ENCODE results near the gene BSN. TPM values are rescaled to one million over a fixed set of nuclear protein-coding genes. Genes with fewer than 3 reads are reported as not detected.

Gene BSN
- total RNA-seq: under 1 TPM; 0.22 to 0.23 TPM
- under 1 TPM in 1 of 3 donors, not detected in 2; 0.19 TPM for polyA plus RNA-seq
- 0.98 to 2.1 (median 1.2) reads per million in 6 experiments for total RNA-seq

GRCh38 chr3:49553692-49554632 is at the start of gene BSN:
Gene BSN (plus strand): TSS chr3:49554477. CDS start chr3:49554603, 126 bp downstream.
- peaks cover 5 to 27% (median 16%) of the 10 kb centered on the region in 4 donors for H3K4me1 Mint-ChIP-seq
- H3K27me3 Mint-ChIP-seq: peaks cover 2 to 30% (median 10%) of the 10 kb centered on the region in 5 donors
- H3K9me3 Mint-ChIP-seq: no peaks in the 10 kb centered on the region
- peak within 1 kb of the TSS; percentile 23 to 94 (median 89) for H3K27ac Mint-ChIP-seq
- H3K4me3 Mint-ChIP-seq: peak within 1 kb of the TSS; percentile 85 to 94 (median 90)
- DNase-seq: peak; percentile 89 to 96 (median 93)
- peak; percentile 79 to 85 for ATAC-seq
- POLR2A ChIA-PET: interaction anchor here (0.5 to 1.1 kb wide), 7 partner anchors 13 to 460 kb away, joined by 3 to 7 read pairs (median 3); partner anchors contain the start of genes QRICH1 and USP4
- H3K36me3 Mint-ChIP-seq: peaks cover 0 to 3% (median 0%) of the 10 kb centered on the region in 3 donors

- Mint-ChIP-seq H3K4me3 (no peak overlapping the region), H3K27me3 (no peaks in the 10 kb centered on the region), H3K4me1 (peaks cover 11 to 20% (median 15%) of the 10 kb centered on the region in 4 donors), H3K9me3 (no peaks in the 10 kb centered on the region), H3K27ac (no peak overlapping the region), H3K36me3 (peaks cover 0 to 31% (median 15%) of the 10 kb centered on the region in 3 donors)
- POLR2A ChIA-PET: interaction anchor here (0.7 kb wide), 1 partner anchor 47 kb away, joined by 3 read pairs; no protein-coding TSS in a partner anchor
- DNase-seq (no peak), ATAC-seq (no peak)
Observed at GRCh38 chr3:49506906-49507305, 47.4 kb upstream of the BSN start.

- DNase-seq (no peak), ATAC-seq (no peak)
- peaks cover 0 to 36% (median 12%) of the 10 kb centered on the region in 3 donors for H3K36me3 Mint-ChIP-seq
- H3K4me3 Mint-ChIP-seq: no peak overlapping the region
- peak overlapping the region in 2 of 10 donors; percentile 7 to 57 for H3K27ac Mint-ChIP-seq
- no peaks in the 10 kb centered on the region for H3K9me3 Mint-ChIP-seq
- H3K27me3 Mint-ChIP-seq: no peaks in the 10 kb centered on the region
- H3K4me1 Mint-ChIP-seq: peaks cover 2 to 15% (median 5%) of the 10 kb centered on the region in 4 donors
- POLR2A ChIA-PET: no interaction called here
Observed at GRCh38 chr3:49509028-49509561, 45.2 kb upstream of the BSN start.

GRCh38 chr3:49511639-49512038 is 42.6 kb upstream of the BSN start:
- H3K27ac Mint-ChIP-seq: no peak overlapping the region
- H3K36me3 Mint-ChIP-seq: peaks cover 0 to 60% (median 20%) of the 10 kb centered on the region in 3 donors
- no peaks in the 10 kb centered on the region for H3K27me3 Mint-ChIP-seq
- DNase-seq (no peak), ATAC-seq (no peak)
- no peaks in the 10 kb centered on the region for H3K9me3 Mint-ChIP-seq
- peaks cover 5 to 12% (median 9%) of the 10 kb centered on the region in 4 donors for H3K4me1 Mint-ChIP-seq
- POLR2A ChIA-PET: interaction anchor here (0.7 kb wide), 1 partner anchor 117 kb away, joined by 4 read pairs; no protein-coding TSS in a partner anchor
- no peak overlapping the region for H3K4me3 Mint-ChIP-seq

GRCh38 chr3:49512781-49513355 is 41.4 kb upstream of the BSN start:
- no peak for ATAC-seq
- no peak for DNase-seq
- H3K36me3 Mint-ChIP-seq: peaks cover 0 to 70% (median 20%) of the 10 kb centered on the region in 3 donors
- no peaks in the 10 kb centered on the region for H3K27me3 Mint-ChIP-seq
- no peaks in the 10 kb centered on the region for H3K9me3 Mint-ChIP-seq
- peak overlapping the region in 1 of 10 donors; percentile 22 for H3K27ac Mint-ChIP-seq
- H3K4me1 Mint-ChIP-seq: peaks cover 5 to 13% (median 12%) of the 10 kb centered on the region in 4 donors
- POLR2A ChIA-PET: no interaction called here
- no peak overlapping the region for H3K4me3 Mint-ChIP-seq

- no peak overlapping the region for H3K27ac Mint-ChIP-seq
- POLR2A ChIA-PET: no interaction called here
Observed at GRCh38 chr3:49513494-49514124, 40.7 kb upstream of the BSN start.

GRCh38 chr3:49518016-49518415 is 36.3 kb upstream of the BSN start:
- H3K4me1 Mint-ChIP-seq: peaks cover 17 to 28% (median 22%) of the 10 kb centered on the region in 4 donors
- ATAC-seq (no peak), DNase-seq (no peak)
- no peak overlapping the region for H3K4me3 Mint-ChIP-seq
- H3K27me3 Mint-ChIP-seq: no peaks in the 10 kb centered on the region
- POLR2A ChIA-PET: no interaction called here
- peak overlapping the region in 2 of 10 donors; percentile 39 to 71 for H3K27ac Mint-ChIP-seq
- H3K9me3 Mint-ChIP-seq: no peaks in the 10 kb centered on the region
- peaks cover 0 to 73% (median 8%) of the 10 kb centered on the region in 3 donors for H3K36me3 Mint-ChIP-seq

More at GRCh38 chr3:49513494-49514124, 40.7 kb upstream of the BSN start:
- Mint-ChIP-seq H3K4me1 (peaks cover 6 to 15% (median 14%) of the 10 kb centered on the region in 4 donors), H3K9me3 (no peaks in the 10 kb centered on the region), H3K36me3 (peaks cover 0 to 77% (median 20%) of the 10 kb centered on the region in 3 donors), H3K27me3 (no peaks in the 10 kb centered on the region), H3K4me3 (no peak overlapping the region)
- no peak for ATAC-seq
- no peak for DNase-seq

GRCh38 chr3:49518441-49518840 is 35.8 kb upstream of the BSN start:
- Mint-ChIP-seq H3K36me3 (peaks cover 0 to 69% (median 8%) of the 10 kb centered on the region in 3 donors), H3K9me3 (no peaks in the 10 kb centered on the region), H3K27ac (peak overlapping the region in 2 of 10 donors; percentile 71 to 75), H3K27me3 (no peaks in the 10 kb centered on the region), H3K4me3 (no peak overlapping the region), H3K4me1 (peaks cover 19 to 32% (median 22%) of the 10 kb centered on the region in 4 donors)
- POLR2A ChIA-PET: no interaction called here
- DNase-seq (no peak), ATAC-seq (no peak)

GRCh38 chr3:49519296-49519695 is 35.0 kb upstream of the BSN start:
- peak overlapping the region in 3 of 10 donors; percentile 19 to 66 (median 65) for H3K27ac Mint-ChIP-seq
- POLR2A ChIA-PET: no interaction called here
- H3K4me1 Mint-ChIP-seq: peaks cover 19 to 31% (median 22%) of the 10 kb centered on the region in 4 donors
- no peaks in the 10 kb centered on the region for H3K27me3 Mint-ChIP-seq
- H3K9me3 Mint-ChIP-seq: no peaks in the 10 kb centered on the region
- peaks cover 0 to 64% (median 7%) of the 10 kb centered on the region in 3 donors for H3K36me3 Mint-ChIP-seq
- no peak for ATAC-seq
- no peak for DNase-seq
- H3K4me3 Mint-ChIP-seq: no peak overlapping the region

GRCh38 chr3:49519916-49520385 is 34.3 kb upstream of the BSN start:
- Mint-ChIP-seq H3K27ac (peak overlapping the region in 2 of 10 donors; percentile 19 to 37), H3K4me1 (peaks cover 19 to 31% (median 22%) of the 10 kb centered on the region in 4 donors), H3K36me3 (peaks cover 0 to 57% (median 7%) of the 10 kb centered on the region in 3 donors), H3K4me3 (no peak overlapping the region), H3K27me3 (no peaks in the 10 kb centered on the region), H3K9me3 (no peaks in the 10 kb centered on the region)
- ATAC-seq (no peak), DNase-seq (no peak)
- POLR2A ChIA-PET: no interaction called here

GRCh38 chr3:49523756-49524747 is 30.2 kb upstream of the BSN start:
- Mint-ChIP-seq H3K36me3 (peaks cover 0 to 28% (median 0%) of the 10 kb centered on the region in 3 donors), H3K4me3 (no peak overlapping the region), H3K27me3 (no peaks in the 10 kb centered on the region), H3K9me3 (no peaks in the 10 kb centered on the region), H3K4me1 (peaks cover 7 to 19% (median 10%) of the 10 kb centered on the region in 4 donors), H3K27ac (peak overlapping the region in 4 of 10 donors; percentile 15 to 43 (median 30))
- ATAC-seq: no peak
- POLR2A ChIA-PET: no interaction called here
- DNase-seq: no peak
